HepG2 (cell line): Measurements from ENCODE around the gene IGHMBP2. TPM values are rescaled to one million over a fixed set of nuclear protein-coding genes. Genes with fewer than 3 reads are reported as not detected.

ENCODE experiments used
- ATAC-seq: fragments of 200-7000 bp; cut with Tn5 transposase; 3 replicates; pipeline ENCODE4 v1.9.1; 2020; ENCODE audit warnings: mild to moderate bottlenecking, moderate library complexity
- BruUV-seq: library from RNA; stranded (reverse); fragments of 400-500 nt; replicated peaks from 2 replicates; lab custom pipeline; 2021; lab: Mats Ljungman, UMichigan
- CTCF ChIA-PET: fragments of 300-600 bp; formaldehyde crosslinking; extraction: SDS; loops from one replicate; lab custom pipeline; 2021; ENCODE audit warnings: low total read pairs, inconsistent platforms, low intra/inter-chr PET ratio; lab: Yijun Ruan, JAX
- POLR2A ChIA-PET: fragments of 350-600 bp; sonication (Branson Sonifier 250); formaldehyde crosslinking; loops from one replicate; lab custom pipeline; 2020; ENCODE audit warnings: antibody characterized with exemption, inconsistent platforms; lab: Yijun Ruan, JAX
- DNase-seq: peaks from one replicate; pipeline ENCODE4 v3.0.0-alpha.2; 2015; ENCODE audit warnings: low spot score
- FAIRE-seq: peaks from 3 replicates; lab custom pipeline; 2011; peaks lifted over from hg19 to GRCh38; lab: Jason Lieb, UNC
- H2AFZ ChIP-seq: one replicate; pipeline ENCODE4 v1.6.1; 2011; ENCODE audit warnings: low read length, inconsistent platforms
- H3K27ac ChIP-seq: fragments of 300-600 bp; 3 replicates; pipeline ENCODE4 v1.8.0; 2011; ENCODE audit warnings: mixed run types, mild to moderate bottlenecking, mixed read lengths, low read length, inconsistent platforms; ENCODE audit not compliant: insufficient read depth; ENCODE audit errors: extremely low read length
- H3K27me3 ChIP-seq, 2 experiments: fragments of 200-600 bp in 1 of 2; 2 replicates in 1 of 2; 3 replicates in 1 of 2; pipeline versions ENCODE4 v1.6.0 to v1.8.0; 2011; ENCODE audit warnings: low read length in 2 of 2, mild to moderate bottlenecking in 2 of 2, moderate library complexity in 2 of 2, inconsistent platforms in 1 of 2; ENCODE audit not compliant: insufficient read depth in 2 of 2, control insufficient read depth in 1 of 2
- H3K36me3 ChIP-seq, 2 experiments: fragments of 200-600 bp in 1 of 2; replicated peaks in 1 of 2; 2 replicates in 1 of 2; 3 replicates in 1 of 2; pipeline versions ENCODE4 v1.5.1 to v1.8.0; 2011; ENCODE audit warnings: low read length in 2 of 2, inconsistent platforms in 1 of 2; ENCODE audit not compliant: insufficient read depth in 2 of 2, control insufficient read depth in 1 of 2
- H3K4me1 ChIP-seq: 2 replicates; pipeline ENCODE4 v1.5.1; 2012; ENCODE audit warnings: low read length, inconsistent platforms; ENCODE audit not compliant: insufficient read depth
- H3K4me2 ChIP-seq: 2 replicates; pipeline ENCODE4 v1.6.0; 2011; ENCODE audit warnings: low read depth, low read length, inconsistent platforms
- H3K4me3 ChIP-seq, 3 experiments: fragments of 200-600 bp in 1 of 3; sonication (generic), shearing (Covaris generic) in 1 of 3; replicated peaks in 1 of 3; 2 replicates each; pipeline ENCODE4 v1.5.1; 2011 to 2016; ENCODE audit warnings: low read length in 3 of 3, inconsistent platforms in 2 of 3, low read depth in 2 of 3, mild to moderate bottlenecking in 2 of 3, control low read depth in 1 of 3, mixed read lengths in 1 of 3; ENCODE audit not compliant: insufficient read depth in 1 of 3
- H3K79me2 ChIP-seq: one replicate; pipeline ENCODE4 v1.6.1; 2011; ENCODE audit warnings: low read length, inconsistent platforms; ENCODE audit not compliant: insufficient read depth
- H3K9ac ChIP-seq: 2 replicates; pipeline ENCODE4 v1.6.0; 2011; ENCODE audit warnings: mild to moderate bottlenecking, low read depth, low read length, inconsistent platforms; ENCODE audit not compliant: insufficient read depth
- H3K9me3 ChIP-seq: 2 replicates; pipeline ENCODE4 v1.5.1; 2012; ENCODE audit warnings: mild to moderate bottlenecking, low read length
- H4K20me1 ChIP-seq: 2 replicates; pipeline ENCODE4 v1.6.0; 2011; ENCODE audit warnings: inconsistent platforms, mild to moderate bottlenecking, low read length, moderate library complexity; ENCODE audit not compliant: insufficient read depth
- AFF4 ChIP-seq: sonication (generic); formaldehyde crosslinking; IDR thresholded peaks from 2 replicates; pipeline ENCODE4 v1.4.0; 2020; ENCODE audit warnings: missing genetic modification reagents
- ARNTL ChIP-seq: sonication (generic); formaldehyde crosslinking; IDR thresholded peaks from 2 replicates; pipeline ENCODE4 v1.4.0; 2020; ENCODE audit warnings: mild to moderate bottlenecking, missing genetic modification reagents
- ATAD3A ChIP-seq: sonication (generic); formaldehyde crosslinking; IDR thresholded peaks from 2 replicates; pipeline ENCODE4 v1.4.0; 2020; ENCODE audit warnings: missing genetic modification reagents
- ATRX ChIP-seq: sonication (generic); formaldehyde crosslinking; IDR thresholded peaks from 2 replicates; pipeline ENCODE4 v1.4.0; 2020; ENCODE audit warnings: missing genetic modification reagents, borderline replicate concordance
- CBX1 ChIP-seq: IDR thresholded peaks from one replicate; pipeline ENCODE4 v1.6.1; 2016; ENCODE audit warnings: antibody characterized with exemption, low read depth
- HHEX ChIP-seq: IDR thresholded peaks from 2 replicates; pipeline ENCODE4 v1.6.1; 2016; ENCODE audit warnings: control low read depth
- IKZF1 ChIP-seq: fragments of 450-650 bp; IDR thresholded peaks from 2 replicates; pipeline ENCODE4 v1.7.1; 2016
- MEIS2 ChIP-seq: sonication (generic); formaldehyde crosslinking; IDR thresholded peaks from 2 replicates; pipeline ENCODE4 v1.9.0; 2021; ENCODE audit warnings: mild to moderate bottlenecking, missing genetic modification reagents
- MZF1 ChIP-seq: sonication (generic); formaldehyde crosslinking; IDR thresholded peaks from 2 replicates; pipeline ENCODE4 v1.8.1; 2023; ENCODE audit warnings: mild to moderate bottlenecking, missing genetic modification reagents, borderline replicate concordance
- RBFOX2 ChIP-seq: fragments of 200-400 bp; formaldehyde crosslinking; IDR thresholded peaks from 2 replicates; pipeline ENCODE4 v1.6.1; 2017; ENCODE audit warnings: low read depth, mild to moderate bottlenecking, low read length
- SKI ChIP-seq: fragments of 450-650 bp; IDR thresholded peaks from one replicate; pipeline ENCODE4 v1.6.1; 2018; ENCODE audit warnings: mild to moderate bottlenecking; ENCODE audit not compliant: partially characterized antibody
- SOX5 ChIP-seq: IDR thresholded peaks from 2 replicates; pipeline ENCODE4 v1.6.1; 2016; ENCODE audit warnings: borderline replicate concordance
- SOX6 ChIP-seq, 2 experiments: fragments of 450-650 bp in 1 of 2; sonication (generic) in 1 of 2; formaldehyde crosslinking in 1 of 2; IDR thresholded peaks; 2 replicates each; pipeline versions ENCODE4 v1.4.0 to v1.6.1; 2017 to 2020; ENCODE audit warnings: antibody characterized with exemption in 1 of 2, mild to moderate bottlenecking in 1 of 2, missing genetic modification reagents in 1 of 2
- TERF1 ChIP-seq: sonication (generic); formaldehyde crosslinking; IDR thresholded peaks from 2 replicates; pipeline ENCODE4 v1.8.0; 2022; ENCODE audit warnings: mild to moderate bottlenecking, missing genetic modification reagents, moderate library complexity
- TOPORS ChIP-seq: sonication (generic); formaldehyde crosslinking; IDR thresholded peaks from 2 replicates; pipeline ENCODE4 v1.8.0; 2023; ENCODE audit warnings: mild to moderate bottlenecking, missing genetic modification reagents
- ZNF326 ChIP-seq: sonication (generic); formaldehyde crosslinking; IDR thresholded peaks from 2 replicates; pipeline ENCODE4 v1.4.0; 2020; ENCODE audit warnings: missing genetic modification reagents, borderline replicate concordance
- ZNF34 ChIP-seq: sonication (generic); formaldehyde crosslinking; IDR thresholded peaks from 2 replicates; pipeline ENCODE4 v1.4.0; 2020; ENCODE audit warnings: mild to moderate bottlenecking, missing genetic modification reagents, borderline replicate concordance
- ZNF354B ChIP-seq: sonication (generic); formaldehyde crosslinking; IDR thresholded peaks from 2 replicates; pipeline ENCODE4 v1.8.0; 2022; ENCODE audit warnings: mild to moderate bottlenecking, missing genetic modification reagents
- ZNF576 ChIP-seq: sonication (generic); formaldehyde crosslinking; IDR thresholded peaks from 2 replicates; pipeline ENCODE4 v1.4.0; 2020; ENCODE audit warnings: mild to moderate bottlenecking, missing genetic modification reagents
- ZNF7 ChIP-seq: IDR thresholded peaks from 2 replicates; pipeline ENCODE4 v1.6.1; 2016; ENCODE audit warnings: missing biosample characterization, missing genetic modification reagents
- whole genome bisulfite sequencing: methylation state at CpG from one replicate; pipeline ENCODE4 v1.1.6; 2017; ENCODE audit warnings: low lambda C conversion rate; 5-methylcytosine and 5-hydroxymethylcytosine counted together
- in situ Hi-C: cut with HindIII; loops from 2 replicates; pipeline ENCODE4 v1.10.0; 2017; ENCODE audit warnings: low pct_unique_long_range_greater_than_20kb; ENCODE audit not compliant: extremely low pct_ligation_motif_present
- intact Hi-C: fragments of 100-400 bp; cut with micrococcal nuclease; formaldehyde crosslinking; loops from one replicate; pipeline ENCODE4 v1.10.0; 2022; ENCODE audit not compliant: unreplicated experiment
- polyA plus RNA-seq, 8 experiments: library from polyadenylated mRNA; depleted of rRNA in 3 of 8; stranded (reverse) in 7 of 8; unstranded in 1 of 8; fragments of >200 nt; fragmentation: Illumina TruSeq in 4 of 8; extraction: Trizol in 4 of 8; gene quantifications; 2 replicates each; pipeline versions ENCODE4 v1.2.1 to v1.2.3, GENCODE V29; 2011 to 2016; ENCODE audit warnings: low read depth in 4 of 8, missing spikeins in 1 of 8, mixed read lengths in 1 of 8; ENCODE audit not compliant: insufficient read depth in 1 of 8
- total RNA-seq, 5 experiments: library from RNA; depleted of rRNA; stranded (reverse); fragments of >200 nt; fragmentation: Illumina TruSeq; extraction: Trizol; gene quantifications; 2 replicates each; pipeline ENCODE4 v1.2.3, GENCODE V29; 2016; ENCODE audit warnings: low read depth in 1 of 5

IGHMBP2 gene
- total and polyA plus RNA-seq, 2 of the 13 experiments (the other 11 are each of a cell fraction or from before 2014, with no cell fraction given) = 8.9 to 9.9 TPM

DNA sequence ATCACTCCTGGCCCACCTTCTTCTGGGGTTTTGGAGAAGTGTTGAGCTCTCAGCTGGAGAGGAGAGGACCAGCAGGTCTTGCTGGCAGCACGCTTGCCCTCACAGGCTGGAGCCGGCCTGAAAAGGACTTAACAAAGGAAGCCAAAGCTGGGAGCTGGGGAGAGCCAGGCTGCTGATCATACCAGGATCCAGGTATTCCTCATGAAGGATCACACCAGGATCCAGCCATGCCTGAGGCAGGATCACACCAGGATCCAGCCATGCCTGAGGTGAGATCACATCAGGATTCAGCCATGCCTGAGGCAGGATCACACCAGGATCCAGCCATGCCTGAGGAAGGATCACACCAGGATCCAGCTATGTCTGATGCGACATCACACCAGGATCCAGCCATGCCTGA is 60.1 kb downstream of the IGHMBP2 start:
- ChIA-PET CTCF (no interaction called here), POLR2A (no interaction called here)
- H3K9me3 ChIP-seq = no peaks in the 10 kb centered on the region
- no peak overlapping the region for H3K4me2 ChIP-seq
- DNase-seq (no peak), FAIRE-seq (peak; percentile 8), ATAC-seq (peak; percentile 50)
- H2AFZ ChIP-seq = no peak overlapping the region
- 42% methylated on average over 3 of the region's 3 CpGs for WGBS
- H3K4me3 ChIP-seq = no peak overlapping the region
- no peak overlapping the region for H3K27ac ChIP-seq
- in situ Hi-C loops (no loop called here), intact Hi-C loops (no loop called here)
- BruUV-seq = no TSS peak
- no peak overlapping the region for H3K9ac ChIP-seq
- no peaks in the 10 kb centered on the region for H3K79me2 ChIP-seq
- H3K36me3 ChIP-seq = no peaks in the 10 kb centered on the region
- H4K20me1 ChIP-seq = no peaks in the 10 kb centered on the region
- peaks cover 2 to 21% of the 10 kb centered on the region in 2 experiments for H3K27me3 ChIP-seq
- no peak for TF ChIP-seq AFF4
- TF ChIP-seq RBFOX2 = no peak
- TF ChIP-seq MZF1 = no peak
- no peak for TF ChIP-seq ATAD3A (CRISPR knock-in tag)
- TF ChIP-seq SOX6 (IDR thresholded peaks at IDR 0.05) = no peak
- no peak for TF ChIP-seq SOX6 (CRISPR knock-in tag; IDR thresholded peaks at IDR 0.05)
- TF ChIP-seq SOX5 (CRISPR knock-in tag) = no peak
- no peak for TF ChIP-seq ARNTL (CRISPR knock-in tag)
- no peak for TF ChIP-seq HHEX
- no peak for TF ChIP-seq ZNF7 (CRISPR knock-in tag)
- TF ChIP-seq CBX1 = no peak
- TF ChIP-seq TOPORS (CRISPR knock-in tag) = no peak
- no peak for TF ChIP-seq IKZF1
- TF ChIP-seq ZNF354B (CRISPR knock-in tag) = no peak
- TF ChIP-seq ZNF326 (CRISPR knock-in tag) = no peak
- no peak for TF ChIP-seq ZNF34
- no peak for TF ChIP-seq ATRX
- TF ChIP-seq MEIS2 = no peak
- no peak for TF ChIP-seq ZNF576
- no peak for TF ChIP-seq SKI
- TF ChIP-seq TERF1 (CRISPR knock-in tag) = no peak
- H3K4me1 ChIP-seq = no peaks in the 10 kb centered on the region
